KG1 (cell line): Measurements from ENCODE around the gene HOXB3.
"Not testable (repeated sequence)": the region's sequence is repeated elsewhere in the genome, so short reads cannot be mapped to it uniquely, and the experiment has no call there.

Experiments used
- DNase-seq: peaks from one replicate; lab custom pipeline; 2025; lab: John Stamatoyannopoulos, UW

The HOXB3 gene

GRCh38 chr17:48526608-48527546 is 63.2 kb downstream of the HOXB3 start:
- DNase-seq: no peak

- no peak for DNase-seq
Measured at GRCh38 chr17:48523010-48523409, 67.0 kb downstream of the HOXB3 start.

- no peak for DNase-seq
Measured at GRCh38 chr17:48522031-48522653, 67.9 kb downstream of the HOXB3 start.

- no peak for DNase-seq
Measured at GRCh38 chr17:48520631-48521079, 69.4 kb downstream of the HOXB3 start.

- DNase-seq: no peak
Measured at GRCh38 chr17:48519427-48519826, 70.6 kb downstream of the HOXB3 start.

- DNase-seq: no peak
Measured at GRCh38 chr17:48517478-48517877, 72.6 kb downstream of the HOXB3 start.

GRCh38 chr17:48515925-48516900 is 73.8 kb downstream of the HOXB3 start:
- DNase-seq: no peak

- no peak for DNase-seq
Measured at GRCh38 chr17:48514477-48514876, 75.6 kb downstream of the HOXB3 start.

GRCh38 chr17:48513666-48514455 is 76.2 kb downstream of the HOXB3 start:
- no peak for DNase-seq

- no peak for DNase-seq
Measured at GRCh38 chr17:48513097-48513496, 76.9 kb downstream of the HOXB3 start.

GRCh38 chr17:48510761-48511604 is 79.1 kb downstream of the HOXB3 start:
- DNase-seq: no peak

GRCh38 chr17:48510381-48510760 is 79.7 kb downstream of the HOXB3 start:
- DNase-seq: no peak

GRCh38 chr17:48509708-48510107 is 80.3 kb downstream of the HOXB3 start:
- not testable (repeated sequence) for DNase-seq

- no peak for DNase-seq
Measured at GRCh38 chr17:48506246-48506645, 83.8 kb downstream of the HOXB3 start.

- DNase-seq: no peak
Measured at GRCh38 chr17:48505788-48506187, 84.3 kb downstream of the HOXB3 start.

- DNase-seq: no peak
Measured at GRCh38 chr17:48504953-48505352, 85.1 kb downstream of the HOXB3 start.

- no peak for DNase-seq
Measured at GRCh38 chr17:48503747-48504146, 86.3 kb downstream of the HOXB3 start.

GRCh38 chr17:48502901-48503300 is 87.1 kb downstream of the HOXB3 start:
- DNase-seq: no peak

GRCh38 chr17:48502312-48502711 is 87.7 kb downstream of the HOXB3 start:
- no peak for DNase-seq
